H1 (cell line): Measurements from ENCODE around the gene R3HCC1L. TPM values are rescaled to one million over a fixed set of nuclear protein-coding genes. Genes with fewer than 3 reads are reported as not detected.

ENCODE experiments used
- CTCF ChIA-PET: fragments of 300-600 bp; sonication (Branson Sonifier 250); formaldehyde crosslinking; loops from one replicate; lab custom pipeline; 2021; ENCODE audit not compliant: partially characterized antibody; lab: Charles Lee
- POLR2A ChIA-PET: fragments of 300-600 bp; sonication (Branson Sonifier 250); formaldehyde crosslinking; loops from one replicate; lab custom pipeline; 2021; ENCODE audit warnings: inconsistent platforms; ENCODE audit not compliant: partially characterized antibody; lab: Charles Lee
- DNase-seq, 2 experiments: peaks; one replicate each; pipeline versions ENCODE4 v3.0.0 to v3.0.0-alpha.2; 2010 to 2022; ENCODE audit warnings: low spot score in 2 of 2, low read depth in 1 of 2, mixed read lengths in 1 of 2
- FAIRE-seq: peaks from 2 replicates; lab custom pipeline; 2011; peaks lifted over from hg19 to GRCh38; lab: Jason Lieb, UNC
- H2AFZ ChIP-seq: 2 replicates; pipeline ENCODE4 v1.8.1; 2012; ENCODE audit warnings: low read length, inconsistent platforms
- H2AK5ac ChIP-seq: 2 replicates; pipeline ENCODE4 v1.6.1; 2013; ENCODE audit warnings: low read depth, low read length
- H2BK120ac ChIP-seq: replicated peaks from 2 replicates; pipeline ENCODE3; 2013; ENCODE audit warnings: low read depth, low read length, inconsistent platforms
- H2BK12ac ChIP-seq: 2 replicates; pipeline ENCODE4 v1.6.1; 2013; ENCODE audit warnings: low read depth, low read length
- H2BK15ac ChIP-seq: 2 replicates; pipeline ENCODE4 v1.6.1; 2013; ENCODE audit warnings: low read length
- H2BK20ac ChIP-seq: 2 replicates; pipeline ENCODE4 v1.6.1; 2013; ENCODE audit warnings: low read length
- H2BK5ac ChIP-seq: 2 replicates; pipeline ENCODE4 v1.6.1; 2013; ENCODE audit warnings: low read depth, low read length
- H3K14ac ChIP-seq: 2 replicates; pipeline ENCODE4 v1.6.1; 2013; ENCODE audit warnings: inconsistent platforms; ENCODE audit not compliant: insufficient read length
- H3K18ac ChIP-seq: 2 replicates; pipeline ENCODE4 v1.6.1; 2013; ENCODE audit warnings: low read length; ENCODE audit errors: extremely low read depth
- H3K23ac ChIP-seq: 2 replicates; pipeline ENCODE4 v1.6.1; 2013; ENCODE audit warnings: inconsistent platforms; ENCODE audit not compliant: insufficient read length
- H3K23me2 ChIP-seq: 2 replicates; pipeline ENCODE4 v1.6.1; 2013; ENCODE audit warnings: low read depth, low read length
- H3K27ac ChIP-seq: 2 replicates; pipeline ENCODE4 v1.6.1; 2011; ENCODE audit warnings: low read depth, low read length, inconsistent platforms
- H3K27me3 ChIP-seq, 4 experiments: replicated peaks in 1 of 4; 1 replicate in 1 of 4; 2 replicates in 3 of 4; pipeline versions ENCODE4 v1.6.1 to v1.8.1; 2011 to 2013; ENCODE audit warnings: low read length in 3 of 4, mild to moderate bottlenecking in 3 of 4, inconsistent platforms in 2 of 4, mixed read lengths in 2 of 4, moderate library complexity in 1 of 4; ENCODE audit not compliant: control insufficient read depth in 3 of 4, insufficient read depth in 3 of 4; ENCODE audit errors: extremely low read depth in 1 of 4
- H3K36me3 ChIP-seq, 4 experiments: 2 replicates each; pipeline versions ENCODE4 v1.6.1 to v1.8.1; 2011 to 2013; ENCODE audit warnings: mild to moderate bottlenecking in 4 of 4, low read length in 3 of 4, moderate library complexity in 2 of 4, control low read depth in 1 of 4, inconsistent platforms in 1 of 4; ENCODE audit not compliant: insufficient read depth in 4 of 4, control insufficient read depth in 2 of 4
- H3K4ac ChIP-seq: replicated peaks from 2 replicates; pipeline ENCODE3; 2013; ENCODE audit warnings: low read length, low read depth, mixed read lengths, inconsistent platforms; ENCODE audit not compliant: insufficient read length
- H3K4me1 ChIP-seq, 4 experiments: replicated peaks in 1 of 4; 1 replicate in 1 of 4; 2 replicates in 3 of 4; pipeline versions ENCODE4 v1.6.1 to v1.8.1; 2011 to 2013; ENCODE audit warnings: low read length in 3 of 4, inconsistent platforms in 2 of 4, mixed read lengths in 1 of 4; ENCODE audit not compliant: insufficient read depth in 4 of 4, control insufficient read depth in 3 of 4
- H3K4me2 ChIP-seq, 2 experiments: 2 replicates each; pipeline versions ENCODE4 v1.6.1 to v1.8.1; 2011 to 2013; ENCODE audit warnings: low read depth in 2 of 2, low read length in 2 of 2, control low read depth in 1 of 2, inconsistent platforms in 1 of 2, mild to moderate bottlenecking in 1 of 2; ENCODE audit not compliant: insufficient read depth in 1 of 2
- H3K4me3 ChIP-seq, 4 experiments: fragments of 200-600, 300-600 bp in 1 of 4; sonication (generic), shearing (Covaris generic), sonication (Bioruptor Twin) in 1 of 4; 2 replicates each; pipeline versions ENCODE4 v1.5.1 to v1.8.1; 2011 to 2016; ENCODE audit warnings: low read length in 4 of 4, low read depth in 3 of 4, control low read depth in 2 of 4, inconsistent platforms in 2 of 4, mild to moderate bottlenecking in 2 of 4, mixed read lengths in 1 of 4, moderate library complexity in 1 of 4; ENCODE audit not compliant: insufficient read depth in 2 of 4; ENCODE audit errors: extremely low read depth in 1 of 4
- H3K56ac ChIP-seq: replicated peaks from 2 replicates; pipeline ENCODE3; 2013; ENCODE audit warnings: low read depth, mild to moderate bottlenecking, mixed read lengths, low read length, inconsistent platforms; ENCODE audit not compliant: insufficient read length
- H3K79me1 ChIP-seq: 2 replicates; pipeline ENCODE4 v1.6.1; 2013; ENCODE audit warnings: low read depth, low read length, control low read depth
- H3K79me2 ChIP-seq, 2 experiments: 2 replicates each; pipeline versions ENCODE4 v1.6.1 to v1.8.1; 2012 to 2013; ENCODE audit warnings: low read length in 2 of 2, mild to moderate bottlenecking in 2 of 2, inconsistent platforms in 1 of 2; ENCODE audit not compliant: insufficient read depth in 2 of 2, control insufficient read depth in 1 of 2
- H3K9ac ChIP-seq, 4 experiments: replicated peaks in 1 of 4; 1 replicate in 1 of 4; 2 replicates in 3 of 4; pipeline versions ENCODE4 v1.6.1 to v1.8.1; 2011 to 2013; ENCODE audit warnings: low read depth in 3 of 4, low read length in 3 of 4, control low read depth in 2 of 4, mild to moderate bottlenecking in 2 of 4, moderate library complexity in 2 of 4, inconsistent platforms in 1 of 4; ENCODE audit errors: extremely low read depth in 1 of 4
- H3K9me3 ChIP-seq, 2 experiments: 2 replicates each; pipeline versions ENCODE4 v1.6.1 to v1.8.1; 2012 to 2013; ENCODE audit warnings: mild to moderate bottlenecking in 2 of 2, moderate library complexity in 2 of 2, control low read depth in 1 of 2, inconsistent platforms in 1 of 2, low read depth in 1 of 2, low read length in 1 of 2, mixed read lengths in 1 of 2; ENCODE audit not compliant: insufficient read depth in 2 of 2
- H4K20me1 ChIP-seq, 2 experiments: replicated peaks in 1 of 2; 2 replicates each; pipeline versions ENCODE3 to v1.8.1; 2011 to 2013; ENCODE audit warnings: inconsistent platforms in 2 of 2, low read length in 2 of 2, mild to moderate bottlenecking in 1 of 2; ENCODE audit not compliant: insufficient read depth in 2 of 2, control insufficient read depth in 1 of 2
- H4K5ac ChIP-seq: 2 replicates; pipeline ENCODE4 v1.6.1; 2013; ENCODE audit warnings: low read length, low read depth, mixed read lengths, inconsistent platforms; ENCODE audit not compliant: insufficient read length
- H4K8ac ChIP-seq: 2 replicates; pipeline ENCODE4 v1.8.0; 2013; ENCODE audit warnings: mild to moderate bottlenecking, moderate library complexity, low read length, inconsistent platforms; ENCODE audit not compliant: insufficient read depth; ENCODE audit errors: extremely low read depth
- H4K91ac ChIP-seq: replicated peaks from 2 replicates; pipeline ENCODE3; 2013; ENCODE audit warnings: low read length, mixed read lengths, inconsistent platforms; ENCODE audit not compliant: insufficient read length
- E2F6 ChIP-seq: IDR thresholded peaks from 2 replicates; pipeline ENCODE4 v1.6.1; 2012; ENCODE audit warnings: inconsistent platforms
- JUND ChIP-seq: IDR thresholded peaks from 2 replicates; pipeline ENCODE4 v1.6.1; 2011; ENCODE audit warnings: mild to moderate bottlenecking, improper control_type of control experiment, low read length
- WGBS, 2 experiments: shearing (Covaris generic) in 1 of 2; methylation state at CpG; one replicate each; pipeline versions ENCODE4 v1.1.6 to v1.1.7; 2013 to 2015; ENCODE audit warnings: low lambda C conversion rate in 2 of 2, mixed read lengths in 2 of 2, inconsistent platforms in 1 of 2, low coverage in 1 of 2, missing lambda C conversion rate in 1 of 2; ENCODE audit not compliant: insufficient replicate concordance in 2 of 2, insufficient coverage in 1 of 2, insufficient read length in 1 of 2; ENCODE audit errors: extremely low coverage in 1 of 2, missing lambda C conversion rate in 1 of 2; 5-methylcytosine and 5-hydroxymethylcytosine counted together
- polyA plus RNA-seq, 7 experiments: library from polyadenylated mRNA; depleted of rRNA in 3 of 7; stranded (reverse) in 5 of 7; unstranded in 2 of 7; fragments of >200 nt in 5 of 7; fragments of 200-250 nt in 2 of 7; gene quantifications; 1 replicate in 5 of 7; 2 replicates in 1 of 7; 4 replicates in 1 of 7; pipeline versions ENCODE4 v1.2.1 to v1.2.3, GENCODE V29; 2011 to 2013; ENCODE audit warnings: missing spikeins in 2 of 7, mixed read lengths in 2 of 7
- total RNA-seq: library from RNA; stranded (reverse); fragmentation: NEBNext Ultra II Directional; extraction: Animal tissue kit (Norgen Biotek cat#: 25700); gene quantifications from 2 replicates; pipeline ENCODE4 v1.2.1, GENCODE V29; 2021

R3HCC1L gene
- total and polyA plus RNA-seq, 2 of the 8 experiments (the other 6 are each of a cell fraction or from before 2014, with no cell fraction given), result 6.9 to 13.9 TPM

GRCh38 chr10:98254234-98254974, 119.9 kb downstream of the R3HCC1L start:
- Histone ChIP-seq H3K4me3 (no peak overlapping the region), H3K18ac (no peak overlapping the region), H3K9ac (no peak overlapping the region), H2AFZ (no peak overlapping the region), H3K36me3 (no peaks in the 10 kb centered on the region), H3K4me2 (no peak overlapping the region), H3K27me3 (no peaks in the 10 kb centered on the region), H2BK15ac (no peak overlapping the region), H3K9me3 (no peaks in the 10 kb centered on the region), H2BK5ac (no peak overlapping the region), H2BK12ac (no peak overlapping the region), H3K79me1 (no peaks in the 10 kb centered on the region), H4K20me1 (peaks cover 0 to 2% of the 10 kb centered on the region in 2 experiments), H4K8ac (no peak overlapping the region), H3K4ac (no peak overlapping the region), H4K5ac (no peak overlapping the region), H3K4me1 (peaks cover 0 to 5% (median under 1%) of the 10 kb centered on the region in 4 experiments; a peak in 3 of 7 replicates), H3K79me2 (no peaks in the 10 kb centered on the region), H4K91ac (no peak overlapping the region), H3K56ac (no peak overlapping the region), H3K23ac (no peak overlapping the region), H2AK5ac (no peak overlapping the region), H3K27ac (no peak overlapping the region), H2BK120ac (no peak overlapping the region), H2BK20ac (no peak overlapping the region), H3K14ac (no peak overlapping the region), H3K23me2 (no peaks in the 10 kb centered on the region)
- FAIRE-seq, result no peak
- 88% methylated on average over 10 of the region's 10 CpGs; no CpG with 5 or more reads in 1 of the 2 experiments for WGBS, 2 experiments
- POLR2A ChIA-PET, result interaction anchor here (2.0 kb wide), 1 partner anchor 8 kb away, joined by 6 read pairs; no protein-coding TSS in a partner anchor
- TF ChIP-seq E2F6 (no peak), JUND (no peak)
- DNase-seq, result no peak
- CTCF ChIA-PET, result interaction anchor here (0.6 to 6.8 kb wide), 4 partner anchors 9 to 111 kb away, joined by 3 to 40 read pairs (median 10); no protein-coding TSS in a partner anchor
